Renal pelvis (tissue), 4 donors: ENCODE data around the gene MACO1. TPM values are rescaled to one million over a fixed set of nuclear protein-coding genes. Genes with fewer than 3 reads are reported as not detected.

Experiments used
- DNase-seq: peaks from one replicate; pipeline ENCODE4 v3.0.0-alpha.2; 2013
- polyA plus RNA-seq, 3 donors: library from polyadenylated mRNA; unstranded; fragments of 120-200 nt; gene quantifications; one replicate each; pipeline ENCODE4 v1.2.1, GENCODE V29; 2013; ENCODE audit not compliant: insufficient read length in 3 of 3

Gene MACO1
- polyA plus RNA-seq, 3 donors: 24.3 to 28.3 (median 25.0) TPM

DNA sequence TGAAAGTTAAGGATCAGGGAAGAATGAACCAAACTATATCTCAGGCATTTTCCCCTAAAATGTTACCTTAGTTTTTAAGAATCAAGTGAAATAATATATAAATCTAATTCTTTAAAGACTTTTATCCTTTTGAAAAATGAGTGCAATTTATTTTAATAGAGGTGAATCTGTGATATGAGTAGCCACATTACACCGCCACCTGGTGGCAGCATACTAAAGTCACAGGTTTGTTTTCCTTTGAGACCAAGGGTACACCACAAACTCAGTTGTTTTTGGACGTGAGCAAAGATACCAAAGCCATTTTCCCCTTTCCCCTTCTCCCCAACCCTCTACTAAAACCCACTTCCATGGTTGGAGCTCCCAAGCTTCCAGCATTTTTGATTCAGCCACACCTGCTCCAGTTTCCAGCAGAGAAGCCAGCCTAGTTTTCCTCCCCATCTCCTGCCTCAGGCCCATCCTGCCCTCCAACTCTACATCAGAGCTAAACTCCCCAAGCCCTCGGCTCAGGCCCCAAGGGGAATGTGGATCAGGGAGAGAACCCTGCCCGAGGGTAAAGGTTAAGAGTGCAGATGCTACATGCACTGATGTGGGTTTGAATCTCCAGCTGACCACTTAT lies 89.9 kb downstream of the MACO1 start:
- DNase-seq: no peak

DNA sequence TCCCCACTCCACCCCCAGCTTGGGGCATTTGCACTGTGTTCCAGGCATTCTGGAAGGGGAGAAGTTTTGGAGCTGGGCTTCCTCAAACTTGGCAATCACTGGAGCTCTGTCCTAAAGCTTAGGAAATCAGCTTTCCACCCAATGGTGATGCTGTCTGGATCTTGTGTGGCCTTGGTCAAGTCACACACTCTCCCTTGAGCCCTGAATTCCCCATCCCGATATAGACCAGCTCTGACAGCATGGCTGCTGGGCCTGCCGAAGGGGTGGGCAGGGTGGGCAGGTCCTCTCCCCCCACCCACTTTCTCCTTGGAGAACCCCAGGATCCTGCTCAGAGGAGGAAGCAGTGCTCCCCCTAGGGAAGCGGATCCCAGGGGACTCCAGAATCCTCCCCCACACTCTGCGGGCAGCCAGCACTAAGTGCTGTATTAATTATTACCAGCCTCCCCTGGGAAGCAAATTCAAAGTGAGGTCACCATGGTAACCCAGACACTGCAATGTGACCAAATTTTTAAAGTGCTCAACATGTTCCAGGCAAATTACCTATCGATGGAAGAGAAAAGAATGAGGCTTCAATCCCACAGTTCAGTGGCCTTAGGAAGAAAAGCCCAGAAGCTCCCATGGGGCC lies 91.4 kb downstream of the MACO1 start:
- no peak for DNase-seq

DNA sequence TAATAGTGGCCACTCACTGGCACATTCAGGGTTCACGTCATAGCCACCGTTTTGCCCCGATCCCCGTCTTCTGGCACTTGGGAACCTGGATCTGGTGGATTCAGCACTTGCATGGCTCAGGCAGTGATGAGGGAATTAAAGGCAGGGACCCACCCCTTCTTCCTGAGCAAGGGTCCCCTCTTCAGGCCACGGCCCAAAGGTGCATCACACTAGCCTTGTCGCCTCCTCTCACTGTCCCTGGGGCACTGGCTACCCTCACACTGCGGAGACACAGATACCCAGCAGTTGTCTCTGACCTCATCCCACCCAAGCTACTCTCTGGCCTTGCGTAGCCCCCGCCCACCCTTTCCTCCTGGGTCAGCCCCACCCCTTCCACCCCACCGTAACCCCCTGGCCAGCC lies 92.8 kb downstream of the MACO1 start:
- no peak for DNase-seq

DNA sequence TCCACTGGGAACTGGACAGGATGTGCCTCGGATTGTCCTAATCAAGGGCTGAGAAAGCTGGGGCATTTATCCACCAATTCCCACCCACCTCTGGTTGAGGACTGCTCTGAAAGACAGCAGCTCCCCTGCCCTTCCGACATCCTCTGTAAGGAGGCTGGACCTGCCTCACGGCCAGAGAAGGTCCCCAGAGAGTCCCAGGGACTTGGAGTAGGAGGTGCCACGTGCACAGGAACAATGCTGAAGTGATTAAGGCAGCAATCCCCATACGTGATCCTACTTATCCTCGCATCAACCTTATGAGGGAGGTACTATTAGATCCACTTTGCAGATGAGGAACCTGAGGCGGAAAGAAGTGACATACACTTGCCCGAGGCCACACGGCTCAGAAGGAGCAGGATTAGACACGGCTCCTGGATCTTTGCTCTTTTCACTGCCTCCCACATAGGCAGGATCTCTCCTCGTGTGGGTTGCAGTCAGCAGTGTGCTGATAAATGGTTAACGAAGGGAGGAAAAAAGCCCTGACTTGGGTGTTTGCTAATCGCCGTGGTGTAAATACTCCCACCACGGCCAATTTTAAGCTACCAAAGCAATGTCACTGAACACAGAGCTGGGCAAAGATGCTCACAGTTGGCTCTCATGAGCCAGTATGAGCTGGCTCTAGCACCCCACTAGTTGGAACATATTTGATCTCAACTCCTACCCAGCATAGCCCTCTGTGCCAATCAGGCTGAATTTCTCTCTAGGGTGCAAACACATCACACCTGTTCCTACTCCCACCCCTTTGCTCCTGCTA lies 94.1 kb downstream of the MACO1 start:
- DNase-seq: no peak

DNA sequence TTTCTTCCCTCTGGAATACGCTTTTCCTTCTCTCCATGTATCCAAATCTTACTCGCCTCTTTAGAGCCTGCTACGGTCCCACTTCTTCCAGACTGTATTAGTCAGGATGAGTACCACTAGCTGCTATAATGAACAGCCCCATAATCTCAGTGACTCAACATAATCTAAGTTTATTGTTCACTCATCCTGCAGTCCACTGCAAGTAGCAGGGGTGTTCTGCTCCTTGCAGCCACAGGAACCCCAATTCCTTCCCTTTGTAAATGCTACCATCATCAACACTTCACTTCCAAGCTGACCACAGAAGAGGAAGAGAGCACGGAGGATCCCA lies 94.6 kb downstream of the MACO1 start:
- DNase-seq: no peak

DNA sequence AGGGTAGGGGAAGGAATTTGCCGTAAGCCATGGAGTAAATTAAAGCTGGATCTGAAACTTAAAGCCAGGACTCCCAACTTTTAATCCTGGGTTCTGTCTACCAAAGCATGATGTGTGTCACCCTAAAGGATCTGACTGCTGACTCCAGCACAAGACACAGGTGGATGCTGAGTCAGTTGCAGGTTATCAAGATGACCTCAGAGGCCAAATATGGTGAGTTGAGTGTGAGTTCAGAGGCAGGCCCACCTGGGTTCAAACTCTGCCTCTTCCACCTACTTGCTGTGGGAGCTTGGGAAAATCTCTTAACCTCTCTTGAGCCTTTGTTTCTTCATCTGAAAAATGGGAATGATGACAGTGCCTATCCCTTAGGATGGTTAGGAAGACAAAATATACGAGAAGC lies 96.1 kb downstream of the MACO1 start:
- no peak for DNase-seq

DNA sequence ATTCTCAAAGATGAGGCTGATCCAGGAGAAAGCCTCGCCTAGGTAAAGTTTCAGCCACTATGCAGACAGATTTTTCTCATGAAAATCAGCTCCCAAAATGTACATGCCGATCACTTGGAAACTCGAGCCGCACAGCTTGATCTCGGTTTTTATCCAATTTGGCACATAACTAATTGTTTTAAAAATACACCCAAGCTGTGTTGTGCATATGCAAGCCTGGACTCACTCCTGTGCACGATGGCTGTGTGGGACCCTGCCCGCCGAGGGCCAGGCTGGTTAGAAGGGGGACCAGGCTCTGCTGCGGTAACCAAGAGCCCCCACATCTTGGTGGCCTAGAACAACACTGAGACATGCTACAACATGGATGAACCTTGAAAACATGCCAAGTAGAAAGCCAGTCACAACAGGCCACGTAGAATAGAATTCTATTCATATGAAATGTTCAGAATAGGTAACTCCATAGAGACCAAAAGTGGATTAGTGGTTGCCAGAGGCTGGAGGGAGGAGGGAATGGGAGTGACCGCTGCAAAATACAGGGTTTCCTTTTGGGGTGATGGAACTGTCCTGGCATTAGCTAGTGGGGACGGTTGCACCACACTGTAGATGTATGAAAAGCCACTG lies 96.6 kb downstream of the MACO1 start:
- no peak for DNase-seq

DNA sequence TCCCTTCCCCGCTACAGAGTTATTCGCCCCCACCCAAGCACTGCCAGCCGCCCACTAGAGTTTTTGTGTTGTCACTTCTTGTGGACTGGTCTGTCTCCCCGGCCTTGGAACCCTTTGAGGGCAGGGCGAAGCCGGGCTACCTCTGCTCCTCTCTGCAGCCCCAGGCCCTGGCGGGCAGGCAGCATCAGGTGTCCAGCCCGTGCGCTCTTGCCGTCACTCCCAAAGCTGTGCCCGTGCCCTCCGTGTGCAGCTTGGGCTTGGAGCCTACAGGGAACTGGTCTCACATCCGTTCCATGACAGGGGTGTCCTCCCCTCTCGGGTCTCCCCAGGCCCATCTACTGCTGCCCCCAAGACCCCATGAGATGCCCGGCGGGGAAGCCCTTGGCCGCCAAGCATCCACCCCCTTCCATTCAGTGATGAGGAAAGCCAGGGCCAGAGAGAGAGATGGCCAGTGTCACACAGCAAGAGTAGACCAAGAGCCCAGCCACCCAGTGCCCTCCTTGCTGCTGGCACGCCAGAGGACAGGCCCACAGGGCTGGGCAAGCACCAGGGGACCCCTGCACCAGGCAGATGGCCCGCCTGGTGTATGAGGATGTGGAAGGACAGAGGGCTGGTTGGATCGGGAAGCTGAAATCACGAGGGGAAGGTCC lies 97.4 kb downstream of the MACO1 start:
- DNase-seq: no peak

DNA sequence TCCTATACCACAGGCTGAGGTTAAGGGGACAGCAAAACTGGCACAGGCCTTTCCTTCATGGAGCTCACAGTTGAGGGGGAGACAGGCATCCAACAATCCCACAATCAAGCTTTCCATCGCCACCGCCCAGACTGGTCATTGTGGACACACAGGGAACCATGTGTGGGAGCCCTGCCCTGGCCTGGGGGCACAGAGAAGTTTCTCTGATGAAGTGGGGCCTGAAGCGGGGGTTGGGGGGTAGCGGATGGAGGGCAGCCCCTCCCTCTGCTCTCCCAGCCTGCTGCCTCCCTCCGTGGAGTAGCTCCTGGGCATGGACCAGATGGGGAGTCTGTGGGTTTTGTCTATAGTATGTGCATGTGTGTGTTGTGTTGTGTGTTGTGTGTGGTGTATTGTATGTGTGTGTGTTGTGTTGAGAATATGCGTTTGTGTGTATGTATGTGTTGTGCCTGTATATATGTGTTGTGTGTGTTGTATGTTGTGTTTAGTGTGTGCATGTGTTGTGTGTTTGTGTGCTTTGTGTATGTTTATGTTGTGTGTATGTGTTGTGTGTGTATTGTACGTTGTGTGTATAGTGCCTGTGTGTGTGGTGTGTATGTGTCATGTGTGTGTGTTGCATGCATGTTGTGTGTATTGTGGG lies 98.3 kb downstream of the MACO1 start:
- DNase-seq: no peak

DNA sequence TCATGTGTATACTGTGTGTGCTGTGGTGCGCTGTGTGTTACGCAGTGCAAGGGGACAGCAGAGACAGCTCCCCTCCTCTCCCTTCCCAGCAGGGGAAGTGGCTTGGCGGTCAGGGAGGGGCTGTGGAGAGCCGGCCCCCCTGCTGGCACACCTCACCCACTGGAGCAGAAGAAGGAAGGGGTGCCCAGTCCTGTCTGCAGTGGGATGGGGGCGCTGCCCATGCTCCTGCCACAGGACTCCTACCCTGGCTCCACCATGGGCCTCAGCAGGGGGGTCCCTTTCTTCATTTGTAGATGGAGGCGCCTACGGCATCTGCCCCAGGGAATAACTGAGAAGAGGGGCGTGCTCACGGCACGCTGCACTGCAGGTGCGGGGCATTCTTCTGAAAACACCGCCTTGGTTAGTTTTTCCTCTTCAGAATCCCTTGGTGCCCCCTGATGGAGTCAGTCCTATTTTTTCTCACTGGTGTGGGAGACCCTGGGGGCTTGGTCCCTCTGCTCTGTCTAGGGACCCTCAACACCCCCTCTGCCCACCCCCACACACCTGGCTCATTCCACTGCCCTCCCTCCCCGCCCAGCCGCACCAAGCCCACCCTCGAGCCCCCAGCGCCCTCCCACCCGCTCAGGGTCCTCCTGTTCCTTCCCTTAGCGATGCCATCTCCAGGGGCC lies 99.0 kb downstream of the MACO1 start:
- no peak for DNase-seq

DNA sequence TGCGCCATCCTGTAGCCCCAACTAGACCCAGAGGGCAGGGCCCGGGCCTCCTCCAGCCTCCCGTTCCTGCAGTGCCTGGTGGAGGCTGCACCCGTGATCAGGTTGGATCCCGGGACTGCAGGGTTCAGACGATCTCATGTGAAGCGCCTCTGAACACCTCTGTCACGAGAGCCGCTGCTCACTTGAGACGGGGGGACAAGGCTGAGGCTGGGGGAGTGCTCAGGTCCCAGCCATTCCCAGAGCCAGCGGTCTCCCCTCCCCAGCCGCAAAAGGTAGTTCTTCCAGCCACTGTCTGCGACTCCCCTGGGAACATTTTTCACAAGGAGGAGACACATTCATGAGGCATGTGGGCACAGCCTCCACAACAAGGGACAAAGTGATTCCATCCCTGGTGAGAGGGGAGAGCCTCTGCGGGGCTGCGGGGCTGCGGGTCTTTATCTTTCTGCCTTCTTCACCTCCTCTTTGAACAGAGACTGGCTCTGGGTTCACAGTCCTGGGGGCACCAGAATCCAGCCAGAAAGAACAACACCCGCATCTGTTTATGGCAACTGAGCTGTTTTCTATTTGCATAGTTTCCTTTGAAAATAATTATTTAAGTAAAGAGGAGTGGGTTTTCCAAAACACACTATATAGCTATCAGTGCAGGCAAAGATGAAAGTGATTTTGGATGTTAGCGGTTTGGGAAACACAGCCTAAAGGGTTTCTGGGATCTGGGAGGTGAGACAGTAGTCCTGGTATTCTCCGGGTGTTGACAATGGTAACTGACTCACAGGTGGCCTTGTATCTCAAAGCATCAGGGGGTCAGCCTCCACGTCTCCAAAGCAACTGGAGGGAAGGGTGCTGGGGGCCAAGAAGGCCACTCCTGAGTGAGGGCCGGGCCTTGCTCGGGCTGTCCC lies 99.7 kb downstream of the MACO1 start:
- no peak for DNase-seq

DNA sequence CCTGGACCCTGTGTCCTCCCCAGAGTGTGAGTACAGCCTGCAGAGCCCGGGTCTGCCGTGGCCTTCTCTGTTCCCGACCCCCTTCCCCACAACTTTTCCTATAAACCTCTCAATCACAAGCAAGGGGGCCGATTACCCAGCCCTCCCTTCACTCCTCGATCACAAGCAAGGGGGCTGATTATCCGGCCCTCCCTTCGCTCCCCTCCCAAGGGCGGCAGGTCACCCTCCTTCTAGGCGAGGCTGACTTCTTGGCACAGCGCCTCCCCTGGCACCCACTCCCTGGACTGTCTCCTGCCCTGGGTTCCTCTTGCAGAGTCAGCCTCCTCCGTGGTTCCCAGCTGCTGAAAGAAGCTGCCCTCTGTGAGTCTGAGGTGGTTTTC lies 100.4 kb downstream of the MACO1 start:
- DNase-seq: no peak

DNA sequence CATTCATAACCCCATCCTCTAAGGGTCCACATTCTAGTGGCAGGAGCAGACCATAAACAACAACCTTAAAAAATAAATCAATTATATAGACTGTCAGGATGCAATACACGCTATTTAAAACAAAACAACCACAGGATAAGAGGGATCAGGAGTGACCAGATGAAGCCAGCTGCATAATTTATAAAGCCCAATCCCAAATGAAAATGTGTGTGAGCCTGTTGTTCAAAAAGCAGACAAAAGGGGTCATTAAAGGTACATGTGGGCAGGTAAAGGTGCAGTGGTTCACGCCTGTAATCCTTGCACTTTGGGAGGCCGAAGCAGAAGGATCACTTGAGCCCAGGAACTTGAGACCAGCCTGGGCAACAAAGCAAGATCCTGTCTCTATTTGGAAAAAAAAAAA lies 102.3 kb downstream of the MACO1 start:
- no peak for DNase-seq

DNA sequence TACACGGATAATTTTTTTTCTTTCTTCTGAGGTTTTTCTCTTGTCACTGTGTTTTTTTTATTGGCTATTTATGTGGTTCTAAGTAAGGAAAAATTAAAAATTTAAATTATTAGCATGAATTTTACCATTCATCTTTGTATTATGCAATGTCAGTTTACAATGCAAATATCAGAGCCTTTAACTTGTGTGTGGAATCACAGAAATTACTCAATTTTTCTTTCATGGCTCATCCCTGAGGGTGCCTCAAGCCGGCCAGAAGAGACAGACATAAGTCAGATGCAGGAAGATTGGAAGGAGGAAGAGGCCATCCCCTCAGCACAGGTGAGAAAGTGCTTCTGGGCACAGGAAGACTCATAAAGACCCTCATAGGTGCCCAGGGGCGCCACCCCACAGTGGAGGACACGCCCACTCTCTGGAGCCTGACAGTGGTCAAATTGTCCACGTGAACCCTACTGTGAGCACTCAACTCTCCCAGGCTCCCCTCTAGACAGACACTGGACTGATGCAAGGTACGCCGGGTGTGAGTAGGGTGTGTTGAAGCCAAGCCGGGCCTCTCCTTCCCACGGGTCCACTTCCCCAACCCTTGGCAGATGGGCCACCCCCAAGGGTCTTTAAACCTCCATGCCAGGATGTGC lies 103.2 kb downstream of the MACO1 start:
- DNase-seq: no peak

DNA sequence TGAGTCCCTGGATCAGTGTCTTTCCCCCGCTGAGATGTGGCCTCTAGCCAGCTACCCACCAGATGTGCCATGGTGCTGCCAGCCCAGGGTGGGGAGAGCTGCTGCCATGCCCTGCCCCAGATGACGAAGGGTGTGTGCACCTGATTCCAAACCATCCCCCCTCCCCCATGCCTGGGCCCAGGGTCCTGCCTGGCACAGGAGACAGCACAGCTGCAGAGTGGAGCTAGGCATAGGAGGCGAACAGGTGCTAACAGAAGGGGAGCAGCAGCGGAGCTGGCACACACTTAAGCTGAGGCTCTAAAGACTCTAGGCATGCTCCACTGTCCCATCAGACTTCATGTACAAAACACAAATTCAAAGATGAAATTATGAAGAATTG lies 103.7 kb downstream of the MACO1 start:
- no peak for DNase-seq

DNA sequence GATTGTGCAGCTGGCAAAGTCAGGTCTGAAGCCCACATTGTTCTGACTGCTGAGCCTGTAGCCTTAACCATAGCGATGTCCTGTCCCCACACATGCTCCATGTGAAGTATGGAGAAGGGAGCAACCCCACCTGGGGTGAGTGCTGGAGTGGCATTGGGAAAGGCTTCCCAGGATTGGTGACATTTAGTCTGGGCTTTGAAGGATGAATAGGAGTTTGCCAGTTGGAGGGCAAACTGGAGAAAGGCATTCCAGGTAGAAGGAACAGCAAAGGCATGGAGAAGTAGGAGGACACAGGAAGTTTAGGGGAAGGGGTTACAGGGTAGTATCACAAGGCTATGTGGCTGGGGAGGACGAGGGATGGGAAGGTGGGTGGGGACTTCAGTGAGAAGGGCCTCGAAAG lies 105.4 kb downstream of the MACO1 start:
- DNase-seq: no peak

DNA sequence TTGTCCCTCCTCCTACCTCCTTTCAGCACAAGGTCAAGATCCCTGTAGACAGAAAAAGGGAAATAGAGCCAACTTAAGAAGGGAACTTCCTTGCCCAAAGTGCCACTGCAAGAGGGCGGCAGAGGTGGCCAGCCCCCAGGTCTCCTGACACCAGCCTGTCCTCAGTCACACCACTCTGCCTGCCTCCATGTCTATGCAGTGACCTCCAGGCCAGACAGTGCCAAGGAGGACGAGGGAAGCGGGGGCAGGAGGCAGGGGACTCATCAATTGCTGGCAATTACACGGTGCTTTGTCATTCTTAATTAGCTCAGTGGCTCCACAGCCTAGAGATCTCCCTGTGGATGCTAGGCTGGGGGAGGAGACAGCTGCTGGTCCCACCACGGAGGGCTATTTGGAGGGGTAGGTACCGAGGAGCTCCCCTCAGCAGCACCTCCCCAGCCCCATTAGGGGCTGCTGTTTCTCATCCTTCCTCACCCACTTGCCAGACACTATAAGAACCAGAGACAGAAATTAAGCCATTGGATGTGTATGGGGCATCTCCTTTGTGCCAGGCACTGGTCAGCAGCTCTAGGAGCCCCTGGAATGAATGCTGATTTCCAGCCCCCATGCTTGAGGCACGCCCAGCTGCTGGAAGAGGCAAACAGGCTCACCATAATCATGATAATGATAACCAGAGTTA lies 106.6 kb downstream of the MACO1 start:
- no peak for DNase-seq

DNA sequence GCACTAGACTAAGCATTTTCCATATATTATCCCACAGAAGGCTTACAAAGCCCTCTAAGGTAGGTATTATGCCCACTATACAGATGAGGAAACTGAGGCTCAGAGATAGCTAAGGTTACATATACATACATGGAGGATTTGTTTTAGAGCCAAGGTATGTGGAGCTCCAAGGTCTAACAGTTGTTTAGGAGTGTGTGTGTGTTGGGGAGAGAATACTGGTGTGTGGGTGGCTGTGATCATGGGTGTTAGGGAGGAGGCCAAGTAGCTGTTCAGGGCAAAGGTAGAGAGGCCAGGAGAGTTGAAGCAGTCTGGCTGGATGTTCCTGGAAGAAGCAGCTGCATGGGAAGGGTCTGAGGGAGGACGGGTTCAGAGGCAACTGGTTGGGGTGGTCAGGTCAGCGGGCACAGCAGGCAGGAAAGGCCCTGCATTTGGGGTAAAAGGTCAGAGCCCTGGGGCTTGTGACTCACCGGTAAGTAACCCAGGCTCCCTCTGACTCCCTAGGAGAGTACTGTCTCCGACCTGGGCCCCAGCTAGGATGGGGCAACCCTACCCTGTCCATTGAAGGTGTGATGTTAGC lies 107.6 kb downstream of the MACO1 start:
- DNase-seq: no peak

DNA sequence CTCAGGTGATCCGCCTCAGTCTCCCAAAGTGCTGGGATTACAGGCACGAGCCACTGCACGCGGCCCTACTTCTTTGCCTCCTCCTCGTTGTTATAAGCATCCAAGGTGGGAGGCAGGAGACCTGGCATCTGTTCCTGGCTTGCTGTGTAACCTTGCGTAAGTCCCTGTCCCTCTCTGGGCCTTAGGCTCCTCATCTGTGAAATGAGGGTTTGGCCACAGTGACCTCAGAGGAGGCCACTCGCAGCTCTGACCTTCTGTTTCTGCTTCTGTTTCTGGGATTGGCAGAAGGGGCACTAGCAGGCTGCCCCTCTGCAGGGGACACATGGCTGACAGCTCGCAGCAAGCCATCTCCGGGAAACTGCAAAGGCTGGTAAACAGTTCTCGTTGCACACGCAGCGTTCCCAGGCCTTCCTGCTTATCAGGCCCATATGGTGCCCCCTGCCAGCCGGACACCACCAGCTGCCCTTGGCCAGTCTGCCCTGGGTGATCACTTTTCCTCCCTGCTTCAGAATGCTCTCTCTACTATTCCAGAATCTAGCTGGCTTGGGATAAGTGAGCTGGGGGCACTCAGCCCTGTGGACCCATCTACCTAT lies 110.1 kb downstream of the MACO1 start:
- DNase-seq: no peak
